Measurements from ENCODE around the gene FBN1.

Gene FBN1

DNA sequence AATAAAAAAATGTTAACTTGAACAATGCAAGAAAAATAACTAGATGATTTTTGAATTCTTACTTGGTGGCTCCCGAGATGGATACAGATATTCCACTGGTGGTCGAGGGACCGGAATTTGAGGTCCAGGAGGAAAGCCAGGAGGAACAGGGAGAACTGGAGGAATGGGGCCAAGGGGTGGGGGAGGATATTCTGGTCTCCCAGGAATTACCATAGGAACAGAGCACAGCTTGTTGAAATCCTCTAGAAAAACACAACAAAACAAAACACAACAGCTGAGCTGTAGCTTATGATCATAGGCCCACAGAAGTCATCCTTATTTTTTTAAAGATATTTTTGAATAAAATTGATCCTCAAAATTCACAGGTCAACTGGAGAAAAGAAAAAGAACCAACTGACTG lies 129.4 kb downstream of the FBN1 start:
- DNase-seq (ENCODE audit: low read depth in 2 of 2): no peak

DNA sequence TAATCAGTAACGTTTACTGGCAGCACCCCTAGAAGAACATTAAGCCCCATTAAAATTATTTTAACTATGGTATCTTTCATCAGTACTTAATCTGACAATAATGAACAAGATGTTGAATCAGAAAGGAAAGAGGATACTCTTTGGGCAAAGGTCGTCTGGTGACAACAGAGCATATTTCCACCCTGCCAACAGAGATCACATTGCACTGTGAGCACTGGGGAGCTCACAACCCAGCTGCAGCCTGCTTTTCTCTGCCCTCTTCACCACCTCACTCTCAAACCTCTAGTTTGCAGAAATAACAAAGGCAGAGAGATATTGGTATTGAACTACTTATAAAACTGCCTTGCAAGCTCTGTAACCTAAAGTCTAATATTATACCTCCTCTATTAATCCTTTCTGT lies 130.0 kb downstream of the FBN1 start:
- no peak for DNase-seq (ENCODE audit: low read depth in 2 of 2)

DNA sequence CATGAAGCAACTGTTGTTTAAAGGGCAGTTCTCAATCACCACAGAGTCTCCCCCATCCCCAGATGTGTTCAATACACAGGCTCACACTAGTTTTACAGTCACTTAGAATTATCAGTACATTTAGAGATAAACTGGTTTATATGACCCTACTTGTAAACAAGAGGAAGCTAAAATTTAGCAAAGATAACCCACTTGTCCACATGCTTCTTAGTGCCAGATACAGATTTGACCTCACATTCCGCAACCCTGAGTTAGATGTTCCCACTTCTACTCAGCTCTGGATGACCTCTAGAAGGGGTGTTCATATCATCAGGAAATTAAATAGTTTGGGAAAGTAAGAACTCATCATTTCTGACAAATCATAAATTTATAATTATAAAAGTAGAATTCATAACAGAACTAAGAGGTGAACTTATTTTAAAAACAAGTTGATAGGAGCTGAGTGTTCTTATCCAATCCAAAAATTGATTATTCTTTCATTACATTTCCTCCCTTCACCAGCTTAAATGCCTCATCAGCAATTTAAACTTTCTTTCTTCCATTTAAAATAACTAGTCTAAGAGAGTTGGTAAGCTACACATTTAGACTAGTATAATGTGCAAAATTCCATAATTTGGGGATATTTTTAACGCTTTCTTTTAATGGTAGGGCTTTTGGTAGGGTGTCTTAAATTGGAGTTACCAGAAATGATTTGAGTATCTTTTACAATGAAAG lies 131.2 kb downstream of the FBN1 start:
- DNase-seq (ENCODE audit: low read depth in 2 of 2): no peak

DNA sequence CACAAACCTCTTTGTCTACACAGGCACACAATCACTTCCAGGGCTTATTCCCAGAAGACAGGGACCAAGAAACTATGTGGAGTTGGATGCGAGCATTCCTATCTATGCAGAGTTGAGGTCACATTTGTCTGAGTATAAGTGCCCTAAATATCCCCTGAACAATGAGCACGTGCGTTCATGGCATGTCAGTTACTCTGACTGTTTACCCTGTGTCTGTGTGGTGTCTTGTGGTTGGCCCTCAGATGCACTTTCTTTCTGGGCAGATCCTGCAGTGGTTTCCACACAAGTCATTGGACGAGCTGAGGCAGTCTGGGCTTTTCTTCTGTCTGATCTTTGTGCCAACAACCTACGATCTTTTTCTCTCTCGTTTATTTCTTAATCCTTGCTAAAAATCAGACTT lies 134.5 kb downstream of the FBN1 start:
- DNase-seq (ENCODE audit: low read depth in 2 of 2): no peak

DNA sequence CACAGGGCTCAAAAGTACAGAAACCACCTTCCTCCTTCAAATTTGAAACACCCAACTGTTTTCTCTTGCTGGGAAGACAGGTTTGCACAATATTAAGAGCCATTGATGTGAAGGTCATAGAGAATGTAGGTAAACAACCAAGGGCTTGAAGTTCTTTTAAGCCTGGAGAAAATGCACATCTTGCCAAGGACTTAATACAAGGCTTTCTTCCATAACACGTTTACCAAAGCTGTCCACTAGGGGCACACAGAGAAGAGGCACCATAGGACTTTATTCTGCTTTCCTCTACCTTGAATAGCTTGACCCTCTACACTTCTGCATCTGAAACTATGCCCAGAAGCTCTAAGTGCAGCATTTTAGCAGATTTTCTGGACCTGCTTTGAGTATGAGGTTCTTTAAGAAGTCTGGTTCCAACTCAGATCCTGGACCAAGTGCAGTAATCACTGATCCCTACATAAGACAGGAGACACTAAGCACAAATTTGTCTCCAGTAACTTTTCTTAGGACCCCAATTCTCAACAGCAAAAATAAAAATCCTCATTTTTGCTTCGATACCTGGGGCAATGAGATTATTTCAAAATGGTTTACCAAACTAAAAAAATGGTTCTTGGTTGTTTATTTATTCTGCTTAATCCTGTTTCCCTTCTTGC lies 138.0 kb downstream of the FBN1 start:
- DNase-seq (ENCODE audit: low read depth in 2 of 2): no peak

DNA sequence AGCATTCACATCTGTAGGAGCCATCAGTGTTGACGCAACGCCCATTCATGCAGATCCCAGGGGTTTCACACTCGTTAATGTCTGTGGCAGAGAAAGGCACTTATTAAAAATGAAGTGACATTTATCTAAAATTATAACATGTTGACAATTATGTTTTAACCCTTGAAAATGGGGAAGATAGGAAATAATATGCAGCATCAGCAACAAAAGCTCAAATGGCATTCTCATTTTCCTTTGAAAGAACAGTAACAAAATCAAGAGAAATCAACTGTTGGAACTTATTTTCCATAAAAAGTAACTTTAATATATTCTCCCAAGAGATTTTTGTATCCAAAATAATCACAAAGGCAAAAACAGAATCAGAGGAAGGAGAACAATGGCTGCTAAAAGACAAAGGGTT lies 140.4 kb downstream of the FBN1 start:
- DNase-seq (ENCODE audit: low read depth in 2 of 2): no peak

DNA sequence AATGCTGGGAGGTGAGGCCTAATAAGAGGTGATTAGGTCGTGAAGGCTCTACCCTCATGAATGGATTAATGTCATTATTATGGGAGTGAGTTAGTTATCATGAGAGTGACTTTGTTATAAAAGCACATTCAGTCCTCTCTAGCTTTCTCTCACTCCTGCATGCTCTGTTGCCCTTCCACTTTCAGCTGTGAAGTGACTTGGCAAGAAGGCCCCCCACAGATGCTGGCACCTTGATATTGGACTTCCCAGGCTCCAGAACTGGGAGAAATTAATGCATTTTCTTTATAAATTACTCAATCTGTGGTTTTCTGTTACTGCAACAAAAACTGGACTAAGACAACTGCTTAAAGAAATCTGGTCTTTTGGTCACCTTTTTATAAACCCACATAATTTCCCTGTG lies 144.3 kb downstream of the FBN1 start:
- DNase-seq (ENCODE audit: low read depth in 2 of 2): no peak

DNA sequence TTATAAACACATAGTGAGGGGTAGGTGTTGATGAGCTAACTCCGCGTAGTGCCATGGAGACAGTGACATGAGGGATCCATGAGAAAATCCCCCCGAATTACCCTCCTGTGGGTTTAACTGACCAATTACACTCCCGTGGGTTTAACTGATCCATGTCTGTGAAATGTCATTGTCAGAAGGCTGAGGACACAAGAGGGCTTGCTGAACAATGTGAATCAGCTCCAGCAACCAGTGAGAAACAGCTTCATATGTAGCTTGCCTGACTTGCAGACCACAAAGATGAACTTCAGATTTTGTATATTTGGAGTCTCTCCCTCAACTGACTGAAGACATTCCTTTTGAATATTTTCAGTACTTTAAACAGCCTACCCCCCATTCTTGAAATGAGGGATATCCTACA lies 144.9 kb downstream of the FBN1 start:
- no peak for DNase-seq (ENCODE audit: low read depth in 2 of 2)

DNA sequence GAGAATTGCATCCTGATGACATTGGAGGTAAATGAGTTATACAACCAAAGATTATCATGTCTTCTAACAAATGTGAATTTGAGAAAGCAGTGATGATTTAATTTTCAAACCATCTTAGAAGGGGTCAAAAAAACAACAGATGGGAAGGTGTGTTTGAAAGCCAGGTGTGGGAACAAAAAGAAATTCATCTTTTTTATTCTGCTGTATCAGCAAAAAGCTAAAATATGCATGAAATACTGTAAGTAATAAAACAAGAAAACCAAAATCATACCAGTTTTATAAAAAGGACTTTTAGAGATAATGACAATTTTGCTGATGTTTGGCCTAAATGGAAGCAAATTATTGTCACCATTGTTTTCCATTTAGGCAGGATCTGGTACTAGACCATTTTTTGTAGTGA lies 145.5 kb downstream of the FBN1 start:
- DNase-seq (ENCODE audit: low read depth in 2 of 2): no peak

DNA sequence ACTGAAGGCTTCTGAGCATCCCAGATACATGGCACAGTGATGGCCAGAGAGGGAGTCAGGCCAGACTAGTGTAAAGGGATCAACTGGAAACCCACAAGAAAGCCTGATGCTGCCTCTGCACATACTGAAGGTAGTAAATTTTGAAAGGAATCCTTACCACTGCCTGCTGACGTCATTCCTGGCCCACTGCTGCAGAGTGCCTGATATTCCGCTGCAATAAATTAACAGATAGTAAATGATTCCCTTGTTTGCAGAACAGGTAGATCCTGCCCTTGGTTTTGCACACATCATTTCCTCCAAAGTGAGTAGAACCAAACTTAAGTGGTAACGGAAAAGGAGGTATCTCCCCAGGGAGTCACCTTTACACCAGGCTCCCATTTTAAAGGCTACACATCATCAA lies 146.7 kb downstream of the FBN1 start:
- no peak for DNase-seq (ENCODE audit: low read depth in 2 of 2)

DNA sequence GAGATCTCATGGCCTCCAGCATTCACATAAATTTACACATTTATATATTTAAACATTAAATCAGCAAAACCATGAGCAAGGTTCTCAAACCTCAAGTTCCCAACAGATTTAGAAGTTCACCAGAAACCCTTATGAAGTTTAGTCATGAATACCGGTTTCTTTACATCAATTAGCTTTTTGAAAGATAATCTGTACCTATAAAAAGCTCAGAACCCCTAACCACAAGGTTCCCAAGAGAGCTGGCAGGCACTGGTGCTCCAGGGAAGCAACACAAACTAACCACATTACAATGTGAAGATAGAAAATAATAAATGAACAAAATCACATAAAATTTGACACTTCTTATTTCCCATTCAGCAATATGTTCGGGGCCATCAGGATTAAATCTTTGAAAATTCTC lies 150.9 kb downstream of the FBN1 start:
- DNase-seq (ENCODE audit: low read depth in 2 of 2): no peak

DNA sequence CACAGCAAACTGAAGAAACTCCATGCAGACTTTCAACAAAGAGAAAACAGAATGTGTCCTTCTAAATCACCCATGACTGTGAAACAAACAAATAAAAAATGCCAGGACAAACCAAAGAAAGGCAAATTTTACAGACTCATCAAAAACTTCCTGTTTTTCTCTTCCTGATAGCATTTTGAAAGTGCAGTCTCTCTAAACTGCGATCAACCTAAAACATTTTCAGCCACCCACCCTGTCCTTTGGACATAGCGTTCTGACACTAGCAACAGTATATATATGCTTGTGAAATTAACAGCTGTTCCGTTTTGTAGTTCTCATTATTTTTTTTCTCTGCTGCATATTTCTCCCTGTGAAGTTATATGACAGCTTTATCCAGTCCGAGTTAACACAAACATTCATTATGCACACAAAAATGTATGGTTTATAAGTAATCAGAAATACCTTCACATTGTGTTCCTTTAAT lies 151.7 kb downstream of the FBN1 start:
- DNase-seq (ENCODE audit: low read depth in 2 of 2): no peak

DNA sequence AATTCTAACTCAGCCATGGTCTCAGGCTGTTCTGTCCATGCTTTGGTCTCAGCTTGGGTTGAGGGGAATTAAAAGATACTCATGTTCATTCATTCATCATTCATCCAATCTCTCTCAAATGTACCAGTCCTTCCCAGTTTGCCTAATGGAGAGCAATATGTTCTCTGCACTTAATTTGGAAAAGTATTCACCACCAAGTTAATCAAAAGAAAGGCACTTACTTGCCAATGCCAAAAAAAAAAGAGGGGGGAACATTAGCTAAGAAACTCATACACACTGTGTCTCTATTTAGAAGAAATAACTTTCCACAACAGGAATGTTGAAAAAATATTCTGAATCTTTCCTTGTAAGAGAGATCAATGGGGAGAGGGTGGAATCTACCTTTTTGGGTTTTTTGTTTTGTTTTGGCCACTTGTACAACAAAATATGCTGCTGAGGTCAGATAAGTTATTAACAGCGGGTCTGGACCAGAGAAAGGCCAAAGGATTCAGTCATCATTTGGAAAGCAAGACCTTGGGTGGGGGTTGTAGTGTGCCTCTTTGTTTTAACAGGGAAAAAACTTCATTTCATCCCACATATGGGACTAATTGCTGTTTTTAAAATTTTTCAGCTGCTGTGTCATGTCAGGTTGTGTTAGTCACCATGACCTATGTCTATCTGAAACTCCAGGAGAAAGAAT lies 152.3 kb downstream of the FBN1 start:
- DNase-seq (ENCODE audit: low read depth in 2 of 2): no peak

DNA sequence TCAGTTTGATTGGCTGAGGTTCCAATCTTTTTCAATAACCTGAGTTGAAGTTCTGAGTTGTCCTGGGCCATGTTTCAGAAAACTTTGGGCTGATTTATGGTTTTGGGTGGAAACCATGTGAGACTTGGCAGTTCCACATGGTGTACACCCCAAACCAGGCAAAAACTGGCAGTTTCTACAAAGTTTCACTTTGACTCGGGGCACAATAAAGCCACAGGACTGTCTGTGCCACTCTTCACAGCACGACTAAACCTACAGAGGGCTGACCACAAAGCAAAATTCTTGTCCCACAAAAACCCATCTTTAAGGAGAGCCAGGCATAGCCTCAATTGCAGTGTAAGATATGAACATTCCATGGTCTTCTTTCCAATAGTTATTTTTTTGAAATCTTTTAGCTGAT lies 159.3 kb downstream of the FBN1 start:
- no peak for DNase-seq (ENCODE audit: low read depth in 2 of 2)

DNA sequence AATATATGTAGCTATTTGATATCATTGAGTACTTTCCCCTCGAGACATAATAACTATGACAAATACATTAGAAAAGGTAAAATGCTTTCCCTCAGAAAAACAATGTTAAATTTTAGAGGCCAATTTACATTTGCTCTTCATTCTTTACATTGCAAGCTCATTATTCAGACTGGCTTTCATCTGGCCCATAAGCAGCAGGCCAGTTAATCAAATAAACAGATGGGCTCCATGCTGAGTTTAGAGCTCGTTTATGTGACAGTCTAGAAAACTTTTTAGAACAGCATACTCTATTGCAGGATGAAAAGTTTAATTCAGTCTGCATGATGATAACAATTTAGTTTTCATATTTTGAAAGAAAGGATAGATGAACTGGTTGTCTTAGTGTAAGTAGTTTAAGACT lies 163.7 kb downstream of the FBN1 start:
- no peak for DNase-seq (ENCODE audit: low read depth in 2 of 2)

DNA sequence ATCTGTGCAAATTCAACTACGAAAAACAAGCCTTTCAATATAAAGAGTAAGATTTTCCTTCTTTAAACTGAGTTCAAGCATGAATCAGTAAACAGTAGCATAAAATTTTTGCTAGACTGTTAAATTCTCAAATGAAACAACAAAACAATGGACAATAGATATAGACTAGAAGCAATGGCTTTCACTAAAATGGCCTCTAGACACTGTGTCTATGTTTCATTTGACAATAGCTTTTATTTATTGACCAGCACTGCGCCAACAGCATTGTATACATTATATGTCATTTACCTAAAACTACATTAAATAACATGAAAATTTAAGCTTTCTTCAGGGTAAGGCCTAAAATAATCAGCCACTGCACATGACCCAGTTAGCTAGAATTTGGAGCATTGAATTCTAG lies 165.8 kb downstream of the FBN1 start:
- no peak for DNase-seq (ENCODE audit: low read depth in 2 of 2)

DNA sequence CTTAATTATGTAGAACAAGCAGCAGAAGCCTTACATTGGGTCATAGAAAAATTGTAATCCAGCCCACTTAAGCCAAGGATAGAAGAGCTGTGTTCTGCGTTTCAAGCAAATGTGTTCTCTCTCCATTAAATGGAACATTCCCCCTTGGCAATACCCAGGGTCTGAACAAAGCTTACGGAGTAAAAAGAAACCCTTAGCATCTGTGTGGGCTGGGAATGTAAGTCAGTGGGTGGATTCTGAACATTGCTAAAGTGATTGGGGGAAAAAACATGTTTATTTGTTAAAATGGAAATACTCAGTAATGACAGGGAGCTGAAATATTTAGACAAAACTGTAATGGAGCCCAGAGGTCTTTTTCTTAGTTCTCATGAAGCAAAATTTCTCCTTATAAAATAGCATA lies 166.9 kb downstream of the FBN1 start:
- DNase-seq (ENCODE audit: low read depth in 2 of 2): no peak

DNA sequence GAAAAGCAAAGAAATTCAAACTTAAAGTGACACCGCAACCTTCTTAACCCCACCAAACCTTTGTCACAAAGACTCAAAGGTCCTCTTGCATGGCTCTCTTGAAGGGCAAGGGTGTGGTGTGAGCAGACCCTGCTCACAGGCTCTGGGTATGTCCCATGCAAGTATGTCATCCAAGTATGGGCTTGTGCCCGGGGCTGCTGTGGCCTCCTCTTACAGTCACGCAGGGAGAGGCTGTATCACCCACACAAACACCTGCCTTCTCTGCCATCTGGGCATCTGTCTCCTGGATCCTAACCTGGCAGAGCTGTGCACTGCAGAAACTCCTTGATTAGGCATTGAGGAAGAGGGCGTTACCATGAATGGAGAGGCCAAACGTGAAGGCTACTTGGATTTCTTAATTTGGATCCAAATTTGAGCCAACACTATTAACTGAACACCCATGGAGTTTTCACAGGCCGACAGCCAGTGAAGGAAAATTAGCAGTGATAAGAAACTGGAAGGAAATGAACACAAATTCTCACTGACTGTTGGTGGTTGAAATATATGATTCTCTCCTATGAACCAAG lies 167.6 kb downstream of the FBN1 start:
- no peak for DNase-seq (ENCODE audit: low read depth in 2 of 2)

DNA sequence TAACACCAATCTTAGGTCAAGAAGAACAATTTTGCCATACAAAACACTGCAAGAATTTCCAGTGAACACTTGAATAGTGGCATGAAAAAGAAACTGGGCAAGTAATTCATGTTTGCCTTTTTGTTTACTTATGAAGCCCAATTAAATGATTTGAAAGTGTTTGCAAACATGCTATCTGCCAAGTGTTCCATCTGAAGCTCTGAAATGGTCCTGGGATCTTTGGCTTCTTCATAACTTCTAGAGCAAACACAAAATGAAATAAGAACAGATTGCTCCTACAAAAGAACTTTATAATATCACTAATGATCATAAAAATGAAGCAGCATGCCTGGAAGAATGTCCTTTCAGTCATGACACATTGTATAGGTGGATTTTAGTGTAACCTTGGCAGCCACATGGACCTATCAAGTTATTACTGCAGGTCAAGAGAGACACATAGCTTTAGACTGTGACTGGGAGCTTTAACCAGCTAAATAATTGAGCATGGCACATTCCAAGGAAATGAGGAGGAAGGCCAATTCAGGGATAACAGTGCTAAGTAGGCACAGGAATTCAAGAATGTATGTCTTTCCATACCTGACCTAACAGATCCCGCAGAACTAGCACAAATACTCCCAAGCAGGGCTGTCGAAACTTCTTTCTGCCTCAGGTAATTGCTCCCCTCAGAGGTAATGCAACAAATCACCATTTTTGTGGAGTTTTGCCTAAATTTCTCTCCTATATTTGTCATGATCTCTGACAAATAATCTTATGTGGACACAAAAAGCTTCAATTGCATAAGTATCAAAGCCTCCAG lies 169.7 kb downstream of the FBN1 start:
- DNase-seq (ENCODE audit: low read depth in 2 of 2): no peak

DNA sequence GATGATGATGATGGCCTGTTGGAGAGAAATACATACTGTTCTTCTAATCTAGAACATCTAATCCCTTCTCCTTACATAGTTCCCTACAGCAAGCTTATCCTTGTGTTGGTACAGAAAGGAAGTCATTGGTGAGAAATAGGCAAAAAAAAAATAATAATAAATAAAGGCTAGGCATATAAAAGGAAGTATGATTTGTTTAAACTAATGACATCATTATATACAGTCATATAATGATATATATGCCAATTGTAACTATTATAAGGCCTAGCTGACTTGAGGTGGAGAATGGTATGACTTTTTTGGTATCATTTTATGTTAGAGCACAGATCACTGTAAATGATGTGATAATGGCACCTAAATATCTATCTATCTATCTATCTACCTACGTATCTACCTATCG lies 171.8 kb downstream of the FBN1 start:
- no peak for DNase-seq (ENCODE audit: low read depth in 2 of 2)

DNA sequence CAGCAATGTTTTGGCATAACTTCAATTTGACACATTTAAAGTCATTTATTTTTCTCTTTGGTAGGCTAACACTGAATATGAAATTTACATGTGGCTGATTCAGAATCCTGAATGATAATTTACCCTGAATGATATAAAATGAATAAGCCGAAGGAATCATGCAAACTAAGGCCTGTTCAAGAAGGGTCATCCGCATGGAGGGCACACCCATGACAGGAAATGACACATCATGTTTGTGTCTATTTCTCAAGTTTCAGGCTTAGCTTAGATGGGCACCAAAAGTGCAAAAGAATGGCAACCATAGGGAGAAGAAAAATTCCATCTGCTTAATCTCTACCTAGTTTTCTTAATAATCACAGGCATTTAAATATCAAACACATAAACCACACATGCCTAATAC lies 172.8 kb downstream of the FBN1 start:
- DNase-seq (ENCODE audit: low read depth in 2 of 2): no peak

DNA sequence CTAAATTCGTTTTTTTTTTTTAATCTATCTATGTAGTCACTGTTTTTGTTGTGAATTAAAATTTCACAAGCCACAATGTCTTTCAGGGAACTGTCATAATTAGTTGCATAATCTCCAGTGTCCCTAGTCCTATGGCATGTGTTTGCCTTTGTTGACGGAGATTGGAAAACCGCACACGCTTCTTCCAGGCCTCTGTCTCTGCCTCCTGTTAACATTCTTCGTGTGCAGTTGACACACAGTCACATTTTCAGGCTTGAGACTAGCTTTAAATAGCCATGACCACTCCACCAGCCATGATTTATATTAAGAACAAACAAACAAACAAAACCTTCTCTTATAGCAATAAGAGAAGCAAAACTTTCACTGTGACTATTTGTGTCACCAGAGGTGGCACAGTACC lies 174.4 kb downstream of the FBN1 start:
- no peak for DNase-seq (ENCODE audit: low read depth in 2 of 2)
